HEK293 (cell line): Measurements from ENCODE around the gene CD180.

Source experiments
- CTCF ChIA-PET: fragments of 350-600 bp; formaldehyde crosslinking; extraction: SDS; loops from one replicate; lab custom pipeline; 2021; ENCODE audit warnings: antibody characterized with exemption; lab: Yijun Ruan, JAX
- POLR2A ChIA-PET: fragments of 300-600 bp; formaldehyde crosslinking; extraction: SDS; loops from one replicate; lab custom pipeline; 2020; ENCODE audit warnings: antibody characterized with exemption, inconsistent platforms; lab: Yijun Ruan, JAX
- H3K27ac ChIP-seq: fragments of 200-500 bp; sonication (Bioruptor generic); 2 replicates; pipeline ENCODE4 v1.5.1; 2014; ENCODE audit warnings: low read depth, low read length, control low read depth, inconsistent platforms; ENCODE audit errors: extremely low read depth
- H3K36me3 ChIP-seq, 2 experiments: fragments of 200-500 bp in 1 of 2; sonication (Bioruptor generic) in 1 of 2; 1 replicate in 1 of 2; 2 replicates in 1 of 2; pipeline ENCODE4 v1.5.1; 2014 to 2017; ENCODE audit warnings: inconsistent platforms in 2 of 2, low read length in 2 of 2; ENCODE audit not compliant: control insufficient read depth in 2 of 2, insufficient read depth in 1 of 2
- H3K4me1 ChIP-seq: fragments of 200-500 bp; sonication (Bioruptor generic); 2 replicates; pipeline ENCODE4 v1.5.1; 2014; ENCODE audit warnings: mild to moderate bottlenecking, low read length, inconsistent platforms; ENCODE audit not compliant: control insufficient read depth, insufficient read depth
- H3K4me3 ChIP-seq: 2 replicates; pipeline ENCODE4 v1.5.1; 2011; ENCODE audit warnings: low read depth, mild to moderate bottlenecking, control low read depth, low read length, moderate library complexity
- H3K9me3 ChIP-seq: fragments of 200-500 bp; sonication (Bioruptor generic); 2 replicates; pipeline ENCODE4 v1.5.1; 2014; ENCODE audit warnings: low read depth, low read length, inconsistent platforms; ENCODE audit not compliant: control insufficient read depth, insufficient read depth
- ELK4 ChIP-seq: IDR thresholded peaks from 2 replicates; pipeline ENCODE4 v1.6.1; 2011; ENCODE audit warnings: mild to moderate bottlenecking, low read depth, low read length, borderline replicate concordance
- KLF1 ChIP-seq: fragments of 450-650 bp; formaldehyde crosslinking; IDR thresholded peaks from 2 replicates; pipeline ENCODE4 v1.5.1; 2016; ENCODE audit warnings: missing biosample characterization, missing genetic modification characterization
- KLF16 ChIP-seq: fragments of 450-650 bp; formaldehyde crosslinking; IDR thresholded peaks from 2 replicates; pipeline ENCODE4 v1.5.1; 2017; ENCODE audit warnings: missing biosample characterization, missing genetic modification characterization
- KLF17 ChIP-seq: fragments of 450-650 bp; formaldehyde crosslinking; IDR thresholded peaks from 2 replicates; pipeline ENCODE4 v1.5.1; 2016; ENCODE audit warnings: missing biosample characterization, missing genetic modification characterization
- ZBTB20 ChIP-seq: fragments of 450-650 bp; formaldehyde crosslinking; IDR thresholded peaks from 2 replicates; pipeline ENCODE4 v1.5.1; 2016; ENCODE audit warnings: missing biosample characterization, missing genetic modification characterization
- ZBTB21 ChIP-seq: fragments of 450-650 bp; formaldehyde crosslinking; IDR thresholded peaks from 2 replicates; pipeline ENCODE4 v1.5.1; 2017; ENCODE audit warnings: missing biosample characterization, missing genetic modification characterization
- ZBTB6 ChIP-seq: fragments of 450-650 bp; formaldehyde crosslinking; IDR thresholded peaks from 2 replicates; pipeline ENCODE4 v1.5.1; 2017; ENCODE audit warnings: missing biosample characterization, missing genetic modification characterization
- ZFP3 ChIP-seq: fragments of 450-650 bp; formaldehyde crosslinking; IDR thresholded peaks from 2 replicates; pipeline ENCODE4 v1.5.1; 2016; ENCODE audit warnings: low read depth, missing biosample characterization, missing genetic modification characterization
- ZNF133 ChIP-seq: fragments of 450-650 bp; formaldehyde crosslinking; IDR thresholded peaks from 2 replicates; pipeline ENCODE4 v1.5.1; 2016; ENCODE audit warnings: missing biosample characterization, missing genetic modification characterization
- ZNF140 ChIP-seq: fragments of 450-650 bp; formaldehyde crosslinking; IDR thresholded peaks from 2 replicates; pipeline ENCODE4 v1.5.1; 2016; ENCODE audit warnings: missing biosample characterization, missing genetic modification characterization
- ZNF16 ChIP-seq: fragments of 450-650 bp; formaldehyde crosslinking; IDR thresholded peaks from 2 replicates; pipeline ENCODE4 v1.5.1; 2016; ENCODE audit warnings: low read depth, missing biosample characterization, missing genetic modification characterization
- ZNF211 ChIP-seq: fragments of 450-650 bp; formaldehyde crosslinking; IDR thresholded peaks from 2 replicates; pipeline ENCODE4 v1.5.1; 2016; ENCODE audit warnings: low read depth, missing biosample characterization, missing genetic modification characterization
- ZNF248 ChIP-seq: fragments of 450-650 bp; formaldehyde crosslinking; IDR thresholded peaks from 2 replicates; pipeline ENCODE4 v1.5.1; 2017; ENCODE audit warnings: missing biosample characterization, missing genetic modification characterization
- ZNF280C ChIP-seq: fragments of 450-650 bp; formaldehyde crosslinking; IDR thresholded peaks from 2 replicates; pipeline ENCODE4 v1.5.1; 2016; ENCODE audit warnings: missing biosample characterization, missing genetic modification characterization
- ZNF335 ChIP-seq: fragments of 450-650 bp; formaldehyde crosslinking; conservative IDR thresholded peaks from 2 replicates; pipeline ENCODE4 v1.5.1; 2016; ENCODE audit warnings: missing biosample characterization, missing genetic modification characterization
- ZNF362 ChIP-seq: fragments of 450-650 bp; formaldehyde crosslinking; IDR thresholded peaks from 2 replicates; pipeline ENCODE4 v1.5.1; 2016; ENCODE audit warnings: missing biosample characterization, missing genetic modification characterization
- ZNF416 ChIP-seq: fragments of 450-650 bp; formaldehyde crosslinking; IDR thresholded peaks from 2 replicates; pipeline ENCODE4 v1.5.1; 2016; ENCODE audit warnings: missing biosample characterization, missing genetic modification characterization
- ZNF423 ChIP-seq: fragments of 450-650 bp; formaldehyde crosslinking; IDR thresholded peaks from 2 replicates; pipeline ENCODE4 v1.5.1; 2016; ENCODE audit warnings: missing biosample characterization, missing genetic modification characterization
- ZNF426 ChIP-seq: fragments of 450-650 bp; formaldehyde crosslinking; IDR thresholded peaks from 2 replicates; pipeline ENCODE4 v1.5.1; 2017; ENCODE audit warnings: missing biosample characterization, missing genetic modification characterization, mild to moderate bottlenecking, inconsistent platforms, moderate library complexity
- ZNF48 ChIP-seq: fragments of 450-650 bp; formaldehyde crosslinking; IDR thresholded peaks from 2 replicates; pipeline ENCODE4 v1.5.1; 2016; ENCODE audit warnings: missing biosample characterization, missing genetic modification characterization
- ZNF514 ChIP-seq: fragments of 450-650 bp; formaldehyde crosslinking; IDR thresholded peaks from 2 replicates; pipeline ENCODE4 v1.5.1; 2016; ENCODE audit warnings: missing biosample characterization, missing genetic modification characterization
- ZNF768 ChIP-seq: fragments of 450-650 bp; formaldehyde crosslinking; IDR thresholded peaks from 2 replicates; pipeline ENCODE4 v1.5.1; 2018; ENCODE audit warnings: missing biosample characterization, mild to moderate bottlenecking, missing genetic modification characterization

The CD180 gene

GRCh38 chr5:67166460-67167285, 29.9 kb downstream of the CD180 start:
- no peaks in the 10 kb centered on the region for H3K9me3 ChIP-seq
- H3K4me1 ChIP-seq = no peaks in the 10 kb centered on the region
- TF ChIP-seq ZNF362 (tag by site-specific recombination) = 0 out of 2 replicates have a peak, but pooled peaks have one; percentile 16
- no peak for TF ChIP-seq ZFP3 (tag by site-specific recombination)
- TF ChIP-seq, all 188 proteins: peak for 1
- no peak overlapping the region for H3K27ac ChIP-seq
- POLR2A ChIA-PET = no interaction called here
- no peak overlapping the region for H3K4me3 ChIP-seq
- H3K36me3 ChIP-seq = peaks cover 0 to 32% of the 10 kb centered on the region in 2 experiments; a peak in 1 of 3 replicates
- CTCF ChIA-PET = interaction anchor here (0.6 to 4.1 kb wide), 5 partner anchors 9 to 235 kb away, joined by 3 to 30 read pairs (median 5); no protein-coding TSS in a partner anchor

GRCh38 chr5:67165526-67166459, 30.8 kb downstream of the CD180 start:
- CTCF ChIA-PET = interaction anchor here (0.6 to 4.1 kb wide), 3 partner anchors 8 to 236 kb away, joined by 3 to 30 read pairs (median 5); no protein-coding TSS in a partner anchor
- POLR2A ChIA-PET = no interaction called here
- Histone ChIP-seq H3K36me3 (peaks cover 0 to 32% of the 10 kb centered on the region in 2 experiments; a peak in 1 of 3 replicates), H3K4me1 (no peaks in the 10 kb centered on the region), H3K27ac (no peak overlapping the region), H3K4me3 (no peak overlapping the region), H3K9me3 (no peaks in the 10 kb centered on the region)
- TF ChIP-seq KLF1 (tag by site-specific recombination) (no peak), ZNF248 (tag by site-specific recombination) (no peak), ZNF514 (tag by site-specific recombination) (no peak), ZNF280C (no peak), ZNF140 (no peak), ZNF416 (tag by site-specific recombination) (no peak), ZNF16 (tag by site-specific recombination) (no peak), KLF17 (tag by site-specific recombination) (no peak), ZNF211 (tag by site-specific recombination) (no peak)

- POLR2A ChIA-PET = no interaction called here
- CTCF ChIA-PET = no interaction called here
- H3K4me3 ChIP-seq = no peak overlapping the region
- H3K4me1 ChIP-seq = no peaks in the 10 kb centered on the region
- H3K27ac ChIP-seq = no peak overlapping the region
- H3K9me3 ChIP-seq = no peaks in the 10 kb centered on the region
- H3K36me3 ChIP-seq = peaks cover 0 to 32% of the 10 kb centered on the region in 2 experiments; a peak in 1 of 3 replicates
- TF ChIP-seq ZNF768 (tag by site-specific recombination) (no peak), ZNF426 (tag by site-specific recombination) (no peak), ZNF335 (tag by site-specific recombination) (no peak), ELK4 (no peak), ZBTB20 (tag by site-specific recombination) (no peak), ZNF133 (tag by site-specific recombination) (no peak), ZNF48 (no peak), ZNF423 (tag by site-specific recombination) (no peak), ZBTB6 (tag by site-specific recombination) (no peak), KLF16 (tag by site-specific recombination) (no peak), ZBTB21 (tag by site-specific recombination) (no peak)
Observed at GRCh38 chr5:67164856-67165525, 31.6 kb downstream of the CD180 start.
